ENCODE data around the gene KEAP1. TPM values are rescaled to one million over a fixed set of nuclear protein-coding genes. Genes with fewer than 3 reads are reported as not detected.

The KEAP1 gene
- total RNA-seq, 1 donor from 2014 or later, result 53.5 TPM

DNA sequence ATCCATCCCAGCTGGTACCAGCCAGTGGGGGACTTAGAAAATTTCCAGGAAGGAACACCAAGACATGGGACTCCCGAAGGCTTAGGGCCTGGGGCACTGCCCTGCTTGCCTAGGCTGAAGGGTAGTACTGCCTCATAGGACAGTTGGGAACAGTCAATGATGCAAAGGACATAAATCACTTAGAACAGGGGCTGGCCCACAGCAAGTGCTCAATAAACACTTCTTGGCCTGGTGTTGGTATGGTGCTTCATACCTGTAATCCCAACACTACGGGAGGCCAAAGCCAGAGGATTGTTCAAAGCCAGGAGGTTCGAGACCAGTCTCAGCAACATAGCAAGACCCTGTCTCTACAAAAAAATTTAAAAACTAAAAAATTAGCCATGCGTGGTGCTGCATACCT, 5.8 kb downstream of the KEAP1 start:
- H3K27me3 ChIP-seq, result no peaks in the 10 kb centered on the region
- DNase-seq (ENCODE audit: extremely low spot score in 2 of 2), result no peak
- intact Hi-C loops (cut with DNase I), result no loop called here
- no peaks in the 10 kb centered on the region for H3K9me3 ChIP-seq
- H3K4me3 ChIP-seq, result no peak overlapping the region
- H3K27ac ChIP-seq, result peak overlapping the region; percentile 94
- H3K4me1 ChIP-seq, result peaks cover 48% of the 10 kb centered on the region
- TF ChIP-seq POLR2AphosphoS5 (IDR thresholded peaks at IDR 0.05; ENCODE audit: insufficient read depth in 1 of 2, low read depth in 1 of 2) (no peak), POLR2A (IDR thresholded peaks at IDR 0.05) (no peak), CTCF (IDR thresholded peaks at IDR 0.05) (no peak)
- H3K36me3 ChIP-seq, result peaks cover 0 to 41% of the 10 kb centered on the region in 2 donors

GRCh38 chr19:10491472-10492047, 11.6 kb downstream of the KEAP1 start:
- H3K4me3 ChIP-seq, result no peak overlapping the region
- DNase-seq (ENCODE audit: extremely low spot score in 2 of 2), result no peak
- H3K27me3 ChIP-seq, result no peaks in the 10 kb centered on the region
- H3K4me1 ChIP-seq, result no peaks in the 10 kb centered on the region
- H3K27ac ChIP-seq, result no peak overlapping the region
- peaks cover 0 to 79% of the 10 kb centered on the region in 2 donors for H3K36me3 ChIP-seq
- intact Hi-C loops (cut with DNase I), result no loop called here
- TF ChIP-seq POLR2AphosphoS5 (IDR thresholded peaks at IDR 0.05; ENCODE audit: insufficient read depth in 1 of 2, low read depth in 1 of 2) (no peak), POLR2A (IDR thresholded peaks at IDR 0.05) (no peak), CTCF (IDR thresholded peaks at IDR 0.05) (no peak)
- H3K9me3 ChIP-seq, result no peaks in the 10 kb centered on the region

GRCh38 chr19:10486551-10486950, 16.6 kb downstream of the KEAP1 start:
- H3K36me3 ChIP-seq, result peaks cover 0 to 60% of the 10 kb centered on the region in 2 donors
- intact Hi-C loops (cut with DNase I), result no loop called here
- no peak for TF ChIP-seq POLR2A (IDR thresholded peaks at IDR 0.05)
- no peak for TF ChIP-seq POLR2AphosphoS5 (IDR thresholded peaks at IDR 0.05; ENCODE audit: insufficient read depth in 1 of 2, low read depth in 1 of 2)
- TF ChIP-seq CTCF (IDR thresholded peaks at IDR 0.05), result no peak

GRCh38 chr19:10478903-10479384, 24.2 kb downstream of the KEAP1 start:
- peak; percentile 69 to 84 for TF ChIP-seq POLR2AphosphoS5 (IDR thresholded peaks at IDR 0.05; ENCODE audit: insufficient read depth in 1 of 2, low read depth in 1 of 2)
- peak in 2 of 3 experiments; percentile 45 to 74 for TF ChIP-seq CTCF (IDR thresholded peaks at IDR 0.05)
- TF ChIP-seq POLR2A (IDR thresholded peaks at IDR 0.05), result no peak
- no peaks in the 10 kb centered on the region for H3K27me3 ChIP-seq
- DNase-seq (ENCODE audit: extremely low spot score in 2 of 2), result peak in 1 of 2 donors; percentile 94
- peaks cover 15% of the 10 kb centered on the region for H3K4me1 ChIP-seq
- intact Hi-C loops (cut with DNase I), result no loop called here
- H3K36me3 ChIP-seq, result no peaks in the 10 kb centered on the region
- H3K27ac ChIP-seq, result peak overlapping the region; percentile 56
- peak overlapping the region; percentile 49 to 54 for H3K4me3 ChIP-seq
- no peaks in the 10 kb centered on the region for H3K9me3 ChIP-seq

More at GRCh38 chr19:10486551-10486950, 16.6 kb downstream of the KEAP1 start:
- H3K27me3 ChIP-seq, result no peaks in the 10 kb centered on the region
- H3K4me3 ChIP-seq, result no peak overlapping the region
- no peak overlapping the region for H3K27ac ChIP-seq
- no peak for DNase-seq (ENCODE audit: extremely low spot score in 2 of 2)
- no peaks in the 10 kb centered on the region for H3K4me1 ChIP-seq
- H3K9me3 ChIP-seq, result no peaks in the 10 kb centered on the region

DNA sequence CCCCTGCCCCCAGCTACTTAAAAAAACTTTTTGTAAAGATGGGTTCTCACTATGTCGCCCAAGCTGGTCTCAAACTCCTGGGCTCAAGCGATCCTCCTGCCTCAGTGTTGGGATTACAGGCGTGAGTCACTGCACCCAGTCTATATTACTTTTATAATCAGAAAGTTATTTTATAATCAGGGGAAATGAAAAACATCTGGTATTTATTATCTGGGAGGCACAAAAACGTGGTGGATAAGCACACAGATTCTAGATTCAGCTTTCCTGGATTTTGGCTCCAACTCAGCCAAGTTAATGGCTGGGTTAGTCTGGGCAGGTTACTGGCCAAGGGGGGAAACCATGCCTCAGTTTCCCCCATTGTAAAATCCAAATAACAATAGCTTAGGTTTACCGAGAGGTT, 24.7 kb downstream of the KEAP1 start:
- no peak for TF ChIP-seq CTCF (IDR thresholded peaks at IDR 0.05)
- no peak for TF ChIP-seq POLR2AphosphoS5 (IDR thresholded peaks at IDR 0.05; ENCODE audit: insufficient read depth in 1 of 2, low read depth in 1 of 2)
- no peak for TF ChIP-seq POLR2A (IDR thresholded peaks at IDR 0.05)

More for the DNA sequence above, 24.7 kb downstream of the KEAP1 start:
- peak overlapping the region; percentile 49 to 54 for H3K4me3 ChIP-seq
- intact Hi-C loops (cut with DNase I), result no loop called here
- no peaks in the 10 kb centered on the region for H3K27me3 ChIP-seq
- peaks cover 15% of the 10 kb centered on the region for H3K4me1 ChIP-seq
- H3K36me3 ChIP-seq, result no peaks in the 10 kb centered on the region
- H3K27ac ChIP-seq, result no peak overlapping the region
- no peak for DNase-seq (ENCODE audit: extremely low spot score in 2 of 2)
- no peaks in the 10 kb centered on the region for H3K9me3 ChIP-seq

All from vagina (tissue), 2 donors.